PFSK-1 (cell line): ENCODE data around the gene SH3PXD2A.

Experiments
- FOXP2 ChIP-seq: optimal IDR thresholded peaks from 2 replicates; pipeline ENCODE3; 2011; ENCODE audit warnings: borderline replicate concordance, control low read depth, inconsistent platforms; ENCODE audit not compliant: insufficient read depth; ENCODE audit errors: extremely low read length, extremely low read depth
- POLR2AphosphoS5 ChIP-seq: IDR thresholded peaks from 2 replicates; pipeline ENCODE4 v1.6.1; 2012; ENCODE audit warnings: low read depth, mild to moderate bottlenecking, control low read depth, low read length, moderate library complexity
- SIN3A ChIP-seq: IDR thresholded peaks from 2 replicates; pipeline ENCODE4 v1.6.1; 2012; ENCODE audit warnings: mild to moderate bottlenecking, low read length, moderate library complexity, borderline replicate concordance; ENCODE audit not compliant: insufficient read depth
- TAF1 ChIP-seq: IDR thresholded peaks from 2 replicates; pipeline ENCODE4 v1.6.1; 2012; ENCODE audit warnings: low read length, control low read depth, borderline replicate concordance; ENCODE audit not compliant: insufficient read depth
- TF ChIP-seq, protein P1 (sequence below), 2 experiments: IDR thresholded peaks; 2 replicates each; pipeline versions ENCODE4 v1.6.1 to v1.8.0; 2011 to 2012; ENCODE audit warnings: low read depth in 2 of 2, low read length in 2 of 2, control low read depth in 1 of 2, inconsistent platforms in 1 of 2, mild to moderate bottlenecking in 1 of 2, moderate library complexity in 1 of 2; ENCODE audit not compliant: insufficient read depth in 1 of 2

SH3PXD2A gene

DNA sequence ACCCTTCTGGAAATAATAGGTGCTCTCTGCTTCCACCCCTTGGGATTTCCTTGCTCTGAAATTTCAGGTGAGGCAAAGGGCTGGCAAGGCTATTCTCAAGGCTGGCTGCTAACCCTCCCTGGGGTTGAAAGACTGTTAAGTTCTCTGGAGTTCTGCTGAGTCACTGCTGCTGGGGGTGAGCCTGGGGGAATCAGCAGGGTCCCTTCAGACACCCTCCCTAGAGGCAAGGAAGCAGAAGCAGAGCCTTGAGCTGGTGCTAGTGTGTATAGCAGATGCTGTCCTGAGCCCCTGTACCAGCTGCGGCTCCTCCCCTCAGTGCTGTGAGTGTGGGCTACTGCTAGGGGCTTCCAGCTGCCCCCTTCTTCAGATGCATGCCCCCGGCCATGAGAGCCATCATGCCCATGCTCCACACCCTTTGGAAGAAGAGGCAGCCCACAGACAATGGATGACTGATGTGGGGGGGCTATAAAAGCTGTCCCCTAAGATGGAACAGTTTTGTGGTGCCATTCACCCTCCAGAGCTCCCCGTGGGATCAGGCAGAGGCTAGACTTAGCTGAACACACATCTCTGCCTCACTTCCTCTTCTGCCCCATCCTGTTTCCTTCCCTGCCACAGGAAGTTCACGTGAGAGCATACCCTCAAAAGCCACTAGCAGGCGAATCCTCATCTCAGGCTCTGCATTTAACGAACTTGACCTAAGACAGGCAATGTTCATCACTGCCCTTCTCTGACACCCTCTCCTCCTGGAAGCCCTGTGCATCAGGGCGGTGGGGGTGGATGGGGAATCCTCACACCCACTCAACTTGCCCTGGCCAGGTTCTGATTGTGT lies 91.8 kb downstream of the SH3PXD2A start:
- TF ChIP-seq, protein P1, sequence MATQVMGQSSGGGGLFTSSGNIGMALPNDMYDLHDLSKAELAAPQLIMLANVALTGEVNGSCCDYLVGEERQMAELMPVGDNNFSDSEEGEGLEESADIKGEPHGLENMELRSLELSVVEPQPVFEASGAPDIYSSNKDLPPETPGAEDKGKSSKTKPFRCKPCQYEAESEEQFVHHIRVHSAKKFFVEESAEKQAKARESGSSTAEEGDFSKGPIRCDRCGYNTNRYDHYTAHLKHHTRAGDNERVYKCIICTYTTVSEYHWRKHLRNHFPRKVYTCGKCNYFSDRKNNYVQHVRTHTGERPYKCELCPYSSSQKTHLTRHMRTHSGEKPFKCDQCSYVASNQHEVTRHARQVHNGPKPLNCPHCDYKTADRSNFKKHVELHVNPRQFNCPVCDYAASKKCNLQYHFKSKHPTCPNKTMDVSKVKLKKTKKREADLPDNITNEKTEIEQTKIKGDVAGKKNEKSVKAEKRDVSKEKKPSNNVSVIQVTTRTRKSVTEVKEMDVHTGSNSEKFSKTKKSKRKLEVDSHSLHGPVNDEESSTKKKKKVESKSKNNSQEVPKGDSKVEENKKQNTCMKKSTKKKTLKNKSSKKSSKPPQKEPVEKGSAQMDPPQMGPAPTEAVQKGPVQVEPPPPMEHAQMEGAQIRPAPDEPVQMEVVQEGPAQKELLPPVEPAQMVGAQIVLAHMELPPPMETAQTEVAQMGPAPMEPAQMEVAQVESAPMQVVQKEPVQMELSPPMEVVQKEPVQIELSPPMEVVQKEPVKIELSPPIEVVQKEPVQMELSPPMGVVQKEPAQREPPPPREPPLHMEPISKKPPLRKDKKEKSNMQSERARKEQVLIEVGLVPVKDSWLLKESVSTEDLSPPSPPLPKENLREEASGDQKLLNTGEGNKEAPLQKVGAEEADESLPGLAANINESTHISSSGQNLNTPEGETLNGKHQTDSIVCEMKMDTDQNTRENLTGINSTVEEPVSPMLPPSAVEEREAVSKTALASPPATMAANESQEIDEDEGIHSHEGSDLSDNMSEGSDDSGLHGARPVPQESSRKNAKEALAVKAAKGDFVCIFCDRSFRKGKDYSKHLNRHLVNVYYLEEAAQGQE (IDR thresholded peaks at IDR 0.05; ENCODE audit: insufficient read depth in 1 of 2, low read depth in 2 of 2, low read length in 2 of 2) = no peak
- TF ChIP-seq SIN3A = no peak
- TF ChIP-seq TAF1 = no peak
- no peak for TF ChIP-seq POLR2AphosphoS5
- no peak for TF ChIP-seq FOXP2

DNA sequence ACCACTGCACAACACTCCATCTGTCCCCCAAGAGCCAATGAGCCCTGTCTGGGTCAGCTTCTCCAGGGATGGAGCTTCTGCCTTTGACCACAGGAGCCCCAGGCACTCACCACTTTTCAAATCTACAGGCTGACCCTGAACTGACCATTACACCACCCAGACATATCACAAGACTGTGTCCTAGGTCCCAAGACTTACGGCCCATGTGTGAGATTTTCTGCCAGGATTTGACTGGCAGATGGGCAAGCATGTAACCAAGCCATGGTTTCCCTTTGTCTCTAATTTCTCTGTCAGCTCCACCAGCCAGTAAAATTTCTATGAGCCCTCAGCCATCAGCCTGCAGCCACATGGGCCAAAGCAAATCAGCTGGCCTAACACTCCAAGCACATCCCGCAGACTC lies 92.5 kb downstream of the SH3PXD2A start:
- TF ChIP-seq SIN3A (no peak), FOXP2 (no peak), POLR2AphosphoS5 (no peak), TAF1 (no peak)
- TF ChIP-seq, protein P1 (IDR thresholded peaks at IDR 0.05; ENCODE audit: insufficient read depth in 1 of 2, low read depth in 2 of 2, low read length in 2 of 2) = no peak

DNA sequence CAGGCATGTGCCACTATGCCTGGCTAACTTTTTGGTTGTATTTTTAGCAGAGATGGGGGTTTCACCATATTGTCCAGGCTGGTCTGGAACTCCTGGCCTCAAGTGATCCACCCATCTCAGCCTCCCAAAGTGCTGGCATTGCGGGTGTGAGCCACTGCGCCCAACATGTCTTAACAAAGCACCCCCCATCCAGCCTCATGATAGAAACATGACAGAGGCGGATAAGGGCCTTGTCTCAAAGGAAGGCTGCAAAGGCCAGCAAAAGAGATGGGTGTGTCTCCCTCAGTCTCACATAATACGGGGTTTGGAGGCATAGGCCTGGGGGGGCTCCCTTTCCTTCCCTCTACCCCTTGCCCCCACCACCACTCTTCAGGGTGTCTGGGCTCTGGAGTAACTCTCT lies 93.2 kb downstream of the SH3PXD2A start:
- TF ChIP-seq, protein P1 (IDR thresholded peaks at IDR 0.05; ENCODE audit: insufficient read depth in 1 of 2, low read depth in 2 of 2, low read length in 2 of 2) = no peak
- TF ChIP-seq SIN3A (no peak), POLR2AphosphoS5 (no peak), FOXP2 (no peak), TAF1 (no peak)

DNA sequence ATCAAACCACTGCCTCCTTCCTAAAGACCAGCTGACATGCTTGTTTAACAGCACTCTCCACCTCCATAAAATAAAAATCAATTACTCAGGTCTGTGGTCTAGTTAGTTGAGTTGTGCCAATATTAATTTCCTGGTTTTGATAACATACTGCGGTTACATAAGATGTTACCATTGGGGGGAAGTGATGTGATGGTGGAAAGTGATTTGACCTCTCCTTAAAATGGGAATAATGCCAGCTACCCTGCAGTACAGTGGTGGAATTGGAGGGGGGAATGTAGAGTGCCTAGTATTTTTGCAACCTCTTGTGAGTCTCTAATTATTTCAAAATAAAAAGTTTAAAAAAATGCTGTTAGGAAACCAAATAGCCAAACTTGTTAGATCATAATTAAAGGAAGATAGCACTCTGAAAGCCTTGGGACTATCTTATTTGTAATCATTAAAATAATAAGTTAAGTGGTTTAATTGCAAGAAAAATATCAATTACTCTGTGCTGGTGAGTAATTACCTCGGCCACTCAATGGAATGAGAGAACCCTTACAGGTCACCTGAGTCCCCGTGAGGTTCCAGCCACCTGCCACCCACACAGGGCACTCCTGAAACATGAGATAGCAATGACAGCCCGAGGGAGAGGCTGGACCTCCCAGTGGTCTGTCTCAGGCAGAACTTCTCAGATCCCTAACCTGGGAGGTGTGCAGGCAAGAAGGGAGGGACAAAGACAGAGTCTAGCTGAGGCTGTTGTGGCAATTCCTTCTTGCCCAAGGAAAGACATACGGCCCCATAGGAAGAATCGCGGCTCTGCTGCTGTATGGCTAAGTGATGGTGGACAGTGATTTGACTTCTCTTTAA lies 94.1 kb downstream of the SH3PXD2A start:
- TF ChIP-seq FOXP2 = no peak
- no peak for TF ChIP-seq TAF1
- no peak for TF ChIP-seq SIN3A
- TF ChIP-seq, protein P1 (IDR thresholded peaks at IDR 0.05; ENCODE audit: insufficient read depth in 1 of 2, low read depth in 2 of 2, low read length in 2 of 2) = no peak
